ENCODE results near the gene POU3F3. TPM values are rescaled to one million over a fixed set of nuclear protein-coding genes. Genes with fewer than 3 reads are reported as not detected.
A peak's percentile ranks its signal among the peaks of the same experiment; 100 is the strongest.

The POU3F3 gene
- total RNA-seq: under 1 TPM; 0.15 to 0.34 TPM
- long read RNA-seq: 0 reads

- intact Hi-C loops (cut with DNase I, micrococcal nuclease): no loop called here
- ATAC-seq: peak; percentile 81
These were observed at the start of gene POU3F3 for GRCh38 chr2:104853534-104854497. Gene POU3F3, plus strand, starts transcription at chr2:104854115. Its CDS starts 1,396 bp downstream, at chr2:104855511.

GRCh38 chr2:104804148-104804890 is 49.6 kb upstream of the POU3F3 start:
- intact Hi-C loops (cut with DNase I, micrococcal nuclease): no loop called here
- ATAC-seq (no peak), DNase-seq (no peak)

More at GRCh38 chr2:104853534-104854497, at the start of gene POU3F3:
- DNase-seq: peak; percentile 68 to 73

GRCh38 chr2:104812286-104812685 is 41.6 kb upstream of the POU3F3 start:
- intact Hi-C loops (cut with DNase I, micrococcal nuclease): no loop called here
- no peak for ATAC-seq
- no peak for DNase-seq

GRCh38 chr2:104816143-104816542 is 37.8 kb upstream of the POU3F3 start:
- ATAC-seq: no peak
- intact Hi-C loops (cut with DNase I, micrococcal nuclease): no loop called here
- DNase-seq: no peak

- ATAC-seq: no peak
- intact Hi-C loops (cut with DNase I, micrococcal nuclease): no loop called here
- DNase-seq: no peak
These were observed 35.7 kb upstream of the POU3F3 start for GRCh38 chr2:104818264-104818663.

- DNase-seq (no peak), ATAC-seq (no peak)
- intact Hi-C loops (cut with DNase I, micrococcal nuclease): no loop called here
These were observed 33.8 kb upstream of the POU3F3 start for GRCh38 chr2:104820126-104820525.

- ATAC-seq (no peak), DNase-seq (no peak)
- intact Hi-C loops (cut with DNase I, micrococcal nuclease): no loop called here
These were observed 28.6 kb upstream of the POU3F3 start for GRCh38 chr2:104825124-104825865.

GRCh38 chr2:104826016-104826415 is 27.9 kb upstream of the POU3F3 start:
- DNase-seq (no peak), ATAC-seq (no peak)
- intact Hi-C loops (cut with DNase I, micrococcal nuclease): no loop called here

GRCh38 chr2:104831742-104832141 is 22.2 kb upstream of the POU3F3 start:
- DNase-seq (no peak), ATAC-seq (no peak)
- intact Hi-C loops (cut with DNase I, micrococcal nuclease): no loop called here

- intact Hi-C loops (cut with DNase I, micrococcal nuclease): no loop called here
These were observed 19.3 kb upstream of the POU3F3 start for GRCh38 chr2:104834431-104835153.

GRCh38 chr2:104836265-104836664 is 17.6 kb upstream of the POU3F3 start:
- ATAC-seq: no peak
- no peak for DNase-seq
- intact Hi-C loops (cut with DNase I, micrococcal nuclease): no loop called here

More at GRCh38 chr2:104834431-104835153, 19.3 kb upstream of the POU3F3 start:
- ATAC-seq (no peak), DNase-seq (no peak)

GRCh38 chr2:104836841-104837240 is 17.1 kb upstream of the POU3F3 start:
- no peak for ATAC-seq

GRCh38 chr2:104840156-104840555 is 13.8 kb upstream of the POU3F3 start:
- intact Hi-C loops (cut with DNase I, micrococcal nuclease): no loop called here
- DNase-seq: no peak
- no peak for ATAC-seq

More at GRCh38 chr2:104836841-104837240, 17.1 kb upstream of the POU3F3 start:
- intact Hi-C loops (cut with DNase I, micrococcal nuclease): no loop called here
- DNase-seq: no peak

GRCh38 chr2:104840893-104841585 is 12.9 kb upstream of the POU3F3 start:
- intact Hi-C loops (cut with DNase I, micrococcal nuclease): no loop called here
- ATAC-seq: no peak
- DNase-seq: no peak

- no peak for DNase-seq
- intact Hi-C loops (cut with DNase I, micrococcal nuclease): no loop called here
- ATAC-seq: no peak
These were observed 12.2 kb upstream of the POU3F3 start for GRCh38 chr2:104841744-104842143.

GRCh38 chr2:104844807-104845551 is 8.9 kb upstream of the POU3F3 start:
- DNase-seq (no peak), ATAC-seq (no peak)
- intact Hi-C loops (cut with DNase I, micrococcal nuclease): no loop called here

GRCh38 chr2:104845552-104845931 is 8.4 kb upstream of the POU3F3 start:
- DNase-seq: no peak
- no peak for ATAC-seq
- intact Hi-C loops (cut with DNase I, micrococcal nuclease): no loop called here

Data from left colon (tissue), 2 donors.